SU-DHL-6 (cell line): ENCODE measurements around the gene SNTG2.

ENCODE experiments used
- EZH2phosphoT487 ChIP-seq: fragments of 200-600 bp; sonication (generic), shearing (Covaris generic); conservative IDR thresholded peaks from 2 replicates; pipeline ENCODE4 v1.6.1; 2018; ENCODE audit warnings: mild to moderate bottlenecking, antibody characterized with exemption, low read length, moderate library complexity, mixed read lengths
- TF ChIP-seq, protein P1 (sequence below): fragments of 200-600 bp; sonication (generic); IDR thresholded peaks from one replicate; pipeline ENCODE4 v1.5.1; 2017; ENCODE audit warnings: antibody characterized with exemption, mild to moderate bottlenecking, low read length, moderate library complexity; ENCODE audit not compliant: insufficient read depth, poor library complexity, severe bottlenecking

- TF ChIP-seq, protein P1, sequence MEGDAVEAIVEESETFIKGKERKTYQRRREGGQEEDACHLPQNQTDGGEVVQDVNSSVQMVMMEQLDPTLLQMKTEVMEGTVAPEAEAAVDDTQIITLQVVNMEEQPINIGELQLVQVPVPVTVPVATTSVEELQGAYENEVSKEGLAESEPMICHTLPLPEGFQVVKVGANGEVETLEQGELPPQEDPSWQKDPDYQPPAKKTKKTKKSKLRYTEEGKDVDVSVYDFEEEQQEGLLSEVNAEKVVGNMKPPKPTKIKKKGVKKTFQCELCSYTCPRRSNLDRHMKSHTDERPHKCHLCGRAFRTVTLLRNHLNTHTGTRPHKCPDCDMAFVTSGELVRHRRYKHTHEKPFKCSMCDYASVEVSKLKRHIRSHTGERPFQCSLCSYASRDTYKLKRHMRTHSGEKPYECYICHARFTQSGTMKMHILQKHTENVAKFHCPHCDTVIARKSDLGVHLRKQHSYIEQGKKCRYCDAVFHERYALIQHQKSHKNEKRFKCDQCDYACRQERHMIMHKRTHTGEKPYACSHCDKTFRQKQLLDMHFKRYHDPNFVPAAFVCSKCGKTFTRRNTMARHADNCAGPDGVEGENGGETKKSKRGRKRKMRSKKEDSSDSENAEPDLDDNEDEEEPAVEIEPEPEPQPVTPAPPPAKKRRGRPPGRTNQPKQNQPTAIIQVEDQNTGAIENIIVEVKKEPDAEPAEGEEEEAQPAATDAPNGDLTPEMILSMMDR = no peak
- TF ChIP-seq EZH2phosphoT487 = no peak
Measured at GRCh38 chr2:1071650-1072049, 121.0 kb downstream of the SNTG2 start.
